Astrocyte of the spinal cord (primary cell): ENCODE results near the gene CCDC110.

Experiments used
- DNase-seq: peaks from one replicate; pipeline ENCODE4 v3.0.0; 2011; ENCODE audit warnings: low read depth, low spot score
- H3K4me3 ChIP-seq: 2 replicates; pipeline ENCODE4 v1.5.1; 2011; ENCODE audit warnings: low read depth, mild to moderate bottlenecking, low read length, moderate library complexity
- in situ Hi-C: cut with HindIII; loops from 2 replicates; pipeline ENCODE4 v1.10.0; 2017; ENCODE audit warnings: low sequenced_read_pairs
- TF ChIP-seq, protein P1 (sequence below): IDR thresholded peaks from 2 replicates; pipeline ENCODE4 v1.5.1; 2012; ENCODE audit warnings: low read depth, mild to moderate bottlenecking, low read length, inconsistent platforms

The CCDC110 gene

DNA sequence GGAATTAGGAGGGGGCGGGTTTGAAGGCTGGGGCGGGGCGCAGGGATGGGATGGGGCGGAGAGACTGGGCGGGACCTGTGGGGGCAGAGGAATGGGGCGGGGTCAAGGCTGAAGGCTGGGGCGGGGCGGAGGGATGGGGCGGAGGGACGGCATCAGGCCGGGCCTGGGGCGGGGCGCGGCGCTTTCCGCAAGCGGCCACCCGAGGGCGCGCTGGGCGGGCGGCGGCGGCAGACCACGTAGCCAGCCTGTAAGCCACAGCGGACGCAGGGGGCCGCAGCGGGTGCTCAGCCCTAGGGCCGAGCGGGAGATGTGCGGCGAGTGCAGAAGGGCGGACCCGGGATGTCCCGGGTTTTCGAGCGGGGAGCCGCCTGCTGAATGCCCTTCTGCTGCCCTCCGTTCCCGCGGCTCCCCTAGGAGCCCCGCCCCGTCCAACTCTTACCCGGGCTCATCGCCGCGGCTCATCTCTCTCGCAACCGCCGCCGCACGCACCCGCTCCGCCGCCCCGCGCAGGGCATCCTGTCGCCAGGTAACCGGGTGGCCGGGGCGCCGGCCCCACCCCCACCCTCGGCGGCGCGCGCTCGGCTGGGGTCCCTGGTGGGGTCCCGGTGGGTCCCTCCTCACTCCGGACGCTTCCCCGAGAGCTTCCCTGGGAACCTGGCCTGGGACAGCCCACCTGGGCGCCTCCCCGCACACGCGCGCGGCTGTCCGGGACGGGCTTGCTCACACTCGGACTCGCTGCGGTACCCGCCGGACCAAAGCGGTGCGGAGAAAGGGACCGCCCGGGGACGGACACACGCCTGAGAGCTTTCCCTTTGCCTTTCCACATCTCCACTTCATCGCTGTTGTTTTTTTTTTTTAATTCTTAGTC is at the start of gene CCDC110:
TSS of gene CCDC110 (minus strand) at position 499 of the 868 bp plus-strand sequence. CDS start at position 449, 50 bp downstream.
- H3K4me3 ChIP-seq = peak within 1 kb of the TSS; percentile 72
- TF ChIP-seq, protein P1, sequence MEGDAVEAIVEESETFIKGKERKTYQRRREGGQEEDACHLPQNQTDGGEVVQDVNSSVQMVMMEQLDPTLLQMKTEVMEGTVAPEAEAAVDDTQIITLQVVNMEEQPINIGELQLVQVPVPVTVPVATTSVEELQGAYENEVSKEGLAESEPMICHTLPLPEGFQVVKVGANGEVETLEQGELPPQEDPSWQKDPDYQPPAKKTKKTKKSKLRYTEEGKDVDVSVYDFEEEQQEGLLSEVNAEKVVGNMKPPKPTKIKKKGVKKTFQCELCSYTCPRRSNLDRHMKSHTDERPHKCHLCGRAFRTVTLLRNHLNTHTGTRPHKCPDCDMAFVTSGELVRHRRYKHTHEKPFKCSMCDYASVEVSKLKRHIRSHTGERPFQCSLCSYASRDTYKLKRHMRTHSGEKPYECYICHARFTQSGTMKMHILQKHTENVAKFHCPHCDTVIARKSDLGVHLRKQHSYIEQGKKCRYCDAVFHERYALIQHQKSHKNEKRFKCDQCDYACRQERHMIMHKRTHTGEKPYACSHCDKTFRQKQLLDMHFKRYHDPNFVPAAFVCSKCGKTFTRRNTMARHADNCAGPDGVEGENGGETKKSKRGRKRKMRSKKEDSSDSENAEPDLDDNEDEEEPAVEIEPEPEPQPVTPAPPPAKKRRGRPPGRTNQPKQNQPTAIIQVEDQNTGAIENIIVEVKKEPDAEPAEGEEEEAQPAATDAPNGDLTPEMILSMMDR = peak; percentile 50
- DNase-seq = peak; percentile 95
- in situ Hi-C loops = no loop called here

DNA sequence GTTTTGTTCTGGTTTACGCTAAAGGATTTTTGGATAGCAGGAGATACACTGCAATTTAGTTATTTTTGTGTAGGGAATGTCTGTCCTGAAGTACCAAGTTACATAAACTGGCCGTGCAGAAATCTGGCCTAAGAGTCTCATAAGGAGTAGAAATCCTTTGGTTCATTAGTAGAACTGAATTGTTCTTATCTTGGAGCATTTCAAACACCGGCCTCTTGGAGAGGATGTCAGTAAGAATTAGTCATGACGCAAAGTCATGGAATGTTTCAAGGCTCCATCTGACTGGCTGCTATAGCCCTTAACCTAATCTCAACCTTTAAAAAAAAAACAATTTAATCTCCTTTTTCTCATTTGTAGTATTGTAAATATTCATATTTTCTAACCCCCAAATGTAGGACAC is 48.6 kb upstream of the CCDC110 start:
- in situ Hi-C loops = no loop called here
- no peak for DNase-seq
- H3K4me3 ChIP-seq = no peak overlapping the region
- TF ChIP-seq, protein P1 = no peak

DNA sequence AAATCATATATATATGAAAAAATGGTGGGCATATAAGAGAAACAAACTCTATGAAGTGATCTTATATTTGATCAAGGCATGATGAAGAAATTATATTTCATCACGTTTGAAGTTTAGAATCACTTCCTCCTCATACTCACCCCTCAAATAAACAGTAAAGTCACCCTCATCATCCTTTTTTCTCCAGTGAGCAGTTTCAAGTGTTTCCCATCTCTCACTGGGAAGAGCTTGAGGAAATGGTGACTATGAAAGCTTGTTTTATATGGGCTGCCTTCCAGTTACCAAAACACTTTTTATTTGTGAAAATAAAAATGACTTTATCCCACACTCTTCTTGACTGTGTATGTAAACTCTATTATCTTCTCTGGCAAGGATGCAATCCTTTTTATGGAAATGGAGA is 47.0 kb upstream of the CCDC110 start:
- TF ChIP-seq, protein P1 = no peak
- no peak overlapping the region for H3K4me3 ChIP-seq
- DNase-seq = no peak
- in situ Hi-C loops = no loop called here

DNA sequence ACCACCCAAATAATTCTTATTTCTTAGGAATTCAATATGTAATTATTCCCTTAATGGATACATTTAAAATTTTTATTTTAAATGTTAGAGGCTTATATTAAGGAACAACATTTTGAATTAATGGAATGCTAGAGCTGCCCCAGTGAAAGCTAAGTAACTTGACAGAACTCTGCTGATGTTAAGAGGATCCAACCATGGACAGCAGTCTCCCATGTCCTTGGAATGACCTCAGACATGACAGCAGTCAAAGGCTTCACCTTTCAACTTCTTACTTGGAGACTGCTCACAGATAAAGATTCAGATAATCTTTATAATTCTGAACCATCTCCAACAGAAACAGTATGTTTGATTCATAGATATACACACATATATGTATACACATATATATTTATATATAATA is 46.5 kb upstream of the CCDC110 start:
- no peak for DNase-seq
- TF ChIP-seq, protein P1 = no peak
- no peak overlapping the region for H3K4me3 ChIP-seq
- in situ Hi-C loops = no loop called here

DNA sequence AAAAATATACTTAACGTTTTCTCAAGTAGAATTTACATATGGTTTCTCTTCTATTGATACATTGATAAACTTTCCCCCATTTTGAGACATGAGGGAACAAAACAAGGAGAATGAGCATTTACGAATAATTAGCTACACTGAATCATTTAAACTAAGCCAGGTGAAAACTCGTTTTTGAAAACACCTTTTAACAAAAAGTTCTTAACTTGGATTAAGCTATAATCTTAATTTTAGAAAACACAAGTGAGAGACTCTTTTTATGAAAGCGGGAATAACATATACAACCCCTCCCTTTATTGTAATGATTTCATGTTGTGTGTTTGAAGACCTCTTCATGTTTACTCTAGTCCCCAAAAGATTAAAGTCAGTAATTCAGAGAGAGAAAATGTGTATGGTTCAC is 43.7 kb upstream of the CCDC110 start:
- in situ Hi-C loops = no loop called here

DNA sequence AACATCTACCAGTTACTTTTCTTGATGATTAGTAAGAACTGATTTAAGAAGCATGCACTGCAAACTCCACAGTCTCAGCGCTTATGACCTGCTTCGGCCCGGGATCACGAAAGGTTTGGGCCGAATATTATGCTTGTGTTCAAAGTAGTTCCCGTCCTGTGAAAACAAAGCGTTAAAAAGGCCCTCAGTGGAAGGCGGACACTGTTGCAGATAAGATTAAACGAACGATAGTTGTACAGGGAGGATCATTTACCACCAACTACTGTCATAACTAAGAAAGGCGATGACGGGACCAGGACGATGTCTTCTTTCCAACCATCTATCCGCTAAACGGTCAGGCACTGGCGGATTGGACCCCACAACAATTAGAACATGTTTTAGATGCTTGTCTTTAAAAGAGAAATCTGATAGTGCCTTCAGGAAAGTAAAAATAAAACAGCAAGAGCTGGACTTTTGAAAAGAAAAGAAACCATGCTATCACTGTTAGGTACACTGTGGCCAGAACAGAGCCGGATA is 42.7 kb upstream of the CCDC110 start:
- in situ Hi-C loops = no loop called here
- DNase-seq = no peak
- TF ChIP-seq, protein P1 = no peak
- H3K4me3 ChIP-seq = no peak overlapping the region

More for the DNA sequence above, 43.7 kb upstream of the CCDC110 start:
- H3K4me3 ChIP-seq = no peak overlapping the region
- DNase-seq = no peak
- TF ChIP-seq, protein P1 = no peak
